NCI-H2081 (cell line): ENCODE data around the gene URGCP.
"Not testable (repeated sequence)": the region's sequence is repeated elsewhere in the genome, so short reads cannot be mapped to it uniquely, and the experiment has no call there.

ENCODE experiments used
- DNase-seq, 2 experiments: peaks; one replicate each; lab custom pipeline; 2025; lab: John Stamatoyannopoulos, UW

URGCP gene

DNA sequence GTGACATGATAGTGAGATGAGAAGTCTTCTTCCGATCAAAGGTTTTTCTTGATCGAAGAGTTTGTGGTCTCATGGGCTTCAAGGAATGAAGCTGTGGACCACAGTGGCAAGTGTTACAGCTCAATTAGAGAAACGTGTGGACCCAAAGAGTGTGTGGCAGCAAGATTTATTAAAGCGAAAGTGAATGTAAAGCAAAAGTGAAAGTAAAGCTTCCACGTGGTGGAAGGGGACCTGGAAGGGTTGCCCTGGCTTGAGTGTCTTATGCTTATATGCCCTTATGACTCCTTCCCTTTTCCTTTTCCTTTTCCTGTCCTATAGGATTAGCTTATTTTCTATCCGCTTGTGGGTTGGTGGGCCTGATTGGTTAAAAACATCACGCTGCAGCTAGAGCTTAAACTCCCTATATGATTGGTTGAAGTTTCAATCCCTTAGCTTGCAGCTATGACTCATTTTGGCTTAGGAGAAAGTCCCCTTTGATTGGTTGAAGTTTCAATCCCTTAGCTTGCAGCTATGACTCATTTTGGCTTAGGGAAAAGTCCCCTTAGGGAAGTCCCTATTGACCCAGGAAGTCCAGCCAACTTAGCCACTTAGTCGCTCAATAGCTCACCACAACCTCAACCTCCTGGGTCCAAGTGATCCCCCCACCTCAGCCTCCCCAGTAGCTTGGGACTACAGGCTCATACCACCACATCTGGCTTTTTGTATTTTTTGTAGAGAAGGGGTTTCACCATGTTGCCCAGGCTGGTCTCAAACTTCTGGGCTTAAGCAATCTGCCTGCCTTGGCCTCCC is 71.7 kb downstream of the URGCP start:
- DNase-seq: no peak

DNA sequence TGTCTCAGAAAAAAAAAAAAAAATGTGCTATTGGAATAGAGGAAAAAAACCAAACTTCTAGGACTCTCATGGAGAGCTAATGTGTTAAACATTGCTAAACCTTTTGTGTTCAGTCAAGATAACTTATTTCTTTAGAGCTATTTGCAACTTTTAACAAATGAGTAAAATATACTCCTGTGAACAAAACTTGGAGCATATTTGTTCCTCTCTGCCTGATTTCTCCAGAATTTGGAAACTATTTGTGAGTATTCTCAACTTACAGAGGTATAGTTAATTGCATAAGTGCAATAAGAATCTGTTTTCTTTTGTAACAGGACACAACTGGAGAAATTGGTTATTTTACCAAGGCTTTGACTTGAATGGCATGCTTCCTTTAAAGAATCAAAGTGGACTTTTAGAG is 75.5 kb downstream of the URGCP start:
- not testable (repeated sequence) for DNase-seq
